Activated CD4-positive, alpha-beta memory T cell treated with anti-CD3 and anti-CD28 coated beads, Interleukin-2, amount 10 ng/mL, durations not matched to agents 7 days and 5 days (primary cell): ENCODE measurements around the gene GCNT2. TPM values are rescaled to one million over a fixed set of nuclear protein-coding genes. Genes with fewer than 3 reads are reported as not detected.
"Not testable (repeated sequence)": the region's sequence is repeated elsewhere in the genome, so short reads cannot be mapped to it uniquely, and the experiment has no call there.

Experiments
- CTCF ChIA-PET: fragments of 350-600 bp; sonication (Branson Sonifier 250); formaldehyde crosslinking; loops from one replicate; lab custom pipeline; 2021; ENCODE audit warnings: antibody characterized with exemption, inconsistent platforms; lab: Charles Lee
- POLR2A ChIA-PET: fragments of 350-600 bp; sonication (Branson Sonifier 250); formaldehyde crosslinking; loops from one replicate; lab custom pipeline; 2021; ENCODE audit warnings: antibody characterized with exemption; lab: Charles Lee
- DNase-seq: peaks from one replicate; pipeline ENCODE4 v3.0.0-alpha.2; 2020
- H3K27ac Mint-ChIP-seq: one replicate; pipeline ENCODE4 v1.8.0; 2021; ENCODE audit warnings: mild to moderate bottlenecking, mixed read lengths
- H3K27me3 Mint-ChIP-seq: one replicate; pipeline ENCODE4 v1.8.0; 2021; ENCODE audit warnings: mixed read lengths
- H3K36me3 Mint-ChIP-seq: one replicate; pipeline ENCODE4 v1.8.0; 2021; ENCODE audit warnings: low read depth, mixed read lengths
- H3K4me1 Mint-ChIP-seq: one replicate; pipeline ENCODE4 v1.8.0; 2021; ENCODE audit warnings: mixed read lengths
- H3K4me3 Mint-ChIP-seq: one replicate; pipeline ENCODE4 v1.8.0; 2021; ENCODE audit warnings: mild to moderate bottlenecking, mixed read lengths
- H3K9me3 Mint-ChIP-seq: one replicate; pipeline ENCODE4 v1.8.0; 2021; ENCODE audit warnings: mixed read lengths
- total RNA-seq, 2 experiments: library from RNA; stranded (reverse); gene quantifications; one replicate each; pipeline ENCODE4 v1.2.3, GENCODE V29; 2021

Gene GCNT2
- total RNA-seq, 2 experiments from 2014 or later, result 3.0 to 3.1 TPM

DNA sequence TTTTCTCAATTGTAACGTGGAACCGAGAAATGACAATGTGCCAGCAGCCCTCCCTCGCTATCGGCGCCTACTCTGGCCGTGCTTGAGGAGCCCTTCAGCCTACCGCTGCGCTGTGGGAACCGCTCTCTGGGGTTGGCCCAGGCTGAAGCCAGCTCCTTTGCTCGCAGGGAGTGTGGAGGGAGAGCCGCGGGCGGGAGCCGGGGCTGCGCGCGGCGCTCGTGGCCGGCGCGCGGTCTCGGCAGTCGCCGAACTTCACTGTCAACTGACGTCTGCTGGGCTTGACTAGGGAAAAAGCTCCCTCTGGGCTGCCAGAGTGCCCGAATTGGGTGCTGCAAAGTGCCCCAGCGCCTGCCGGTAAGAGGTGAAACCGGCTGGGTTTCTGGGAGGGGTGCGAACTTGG, 29.7 kb upstream of the GCNT2 start:
- H3K4me1 Mint-ChIP-seq, result no peaks in the 10 kb centered on the region
- H3K27ac Mint-ChIP-seq, result no peak overlapping the region
- no peaks in the 10 kb centered on the region for H3K9me3 Mint-ChIP-seq
- DNase-seq, result no peak
- H3K4me3 Mint-ChIP-seq, result no peak overlapping the region
- no peaks in the 10 kb centered on the region for H3K36me3 Mint-ChIP-seq
- POLR2A ChIA-PET, result no interaction called here
- peaks cover 12% of the 10 kb centered on the region for H3K27me3 Mint-ChIP-seq
- CTCF ChIA-PET, result interaction anchor here (1.0 to 1.5 kb wide), 2 partner anchors 11 to 13 kb away, joined by 5 read pairs; no protein-coding TSS in a partner anchor

- POLR2A ChIA-PET, result not testable (repeated sequence)
These were observed 29.2 kb upstream of the GCNT2 start for GRCh38 chr6:10491905-10492304.

GRCh38 chr6:10495029-10495428, 26.1 kb upstream of the GCNT2 start:
- Mint-ChIP-seq H3K27ac (no peak overlapping the region), H3K4me3 (no peak overlapping the region), H3K4me1 (no peaks in the 10 kb centered on the region), H3K27me3 (peaks cover 19% of the 10 kb centered on the region), H3K36me3 (no peaks in the 10 kb centered on the region), H3K9me3 (no peaks in the 10 kb centered on the region)
- POLR2A ChIA-PET, result no interaction called here
- CTCF ChIA-PET, result no interaction called here
- no peak for DNase-seq

More at GRCh38 chr6:10491905-10492304, 29.2 kb upstream of the GCNT2 start:
- H3K27ac Mint-ChIP-seq, H3K9me3 Mint-ChIP-seq, DNase-seq, H3K4me3 Mint-ChIP-seq, H3K4me1 Mint-ChIP-seq, H3K36me3 Mint-ChIP-seq: not testable (repeated sequence)
- peaks cover 16% of the 10 kb centered on the region for H3K27me3 Mint-ChIP-seq
- CTCF ChIA-PET, result interaction anchor here (0.9 to 1.5 kb wide), 3 partner anchors 10 to 13 kb away, joined by 3 to 5 read pairs (median 5); no protein-coding TSS in a partner anchor

GRCh38 chr6:10505529-10505928, 15.6 kb upstream of the GCNT2 start:
- ChIA-PET POLR2A (no interaction called here), CTCF (no interaction called here)
- DNase-seq, result no peak
- H3K27ac Mint-ChIP-seq, result no peak overlapping the region
- no peaks in the 10 kb centered on the region for H3K36me3 Mint-ChIP-seq
- no peaks in the 10 kb centered on the region for H3K9me3 Mint-ChIP-seq
- peaks cover 10% of the 10 kb centered on the region for H3K27me3 Mint-ChIP-seq
- peaks cover under 1% of the 10 kb centered on the region for H3K4me1 Mint-ChIP-seq
- H3K4me3 Mint-ChIP-seq, result no peak overlapping the region

DNA sequence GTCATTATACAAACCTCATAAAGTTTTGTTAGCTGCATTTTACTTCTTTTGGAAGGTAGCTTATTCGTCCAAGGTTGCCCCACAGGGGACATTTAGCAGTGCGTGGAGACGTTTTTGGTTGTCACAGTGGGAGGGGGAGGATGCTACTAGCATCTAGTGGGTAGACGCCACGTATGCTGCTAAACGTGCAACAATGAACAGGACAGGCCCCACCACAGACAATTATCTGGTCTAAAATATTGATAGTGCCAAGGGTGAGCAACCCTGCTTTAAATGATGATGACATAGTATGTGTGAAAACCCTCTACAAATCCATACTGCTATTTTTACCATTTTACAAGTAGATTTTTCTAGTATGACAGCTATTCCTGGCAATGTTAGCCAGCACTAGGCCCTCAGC, 13.9 kb upstream of the GCNT2 start:
- ChIA-PET POLR2A (no interaction called here), CTCF (no interaction called here)
- Mint-ChIP-seq H3K27ac (no peak overlapping the region), H3K4me1 (peaks cover 3% of the 10 kb centered on the region), H3K27me3 (peaks cover 5% of the 10 kb centered on the region), H3K9me3 (no peaks in the 10 kb centered on the region), H3K36me3 (no peaks in the 10 kb centered on the region), H3K4me3 (no peak overlapping the region)
- no peak for DNase-seq

GRCh38 chr6:10507715-10508114, 13.4 kb upstream of the GCNT2 start:
- Mint-ChIP-seq H3K27me3 (peaks cover 5% of the 10 kb centered on the region), H3K27ac (no peak overlapping the region), H3K9me3 (no peaks in the 10 kb centered on the region), H3K4me3 (no peak overlapping the region), H3K36me3 (no peaks in the 10 kb centered on the region), H3K4me1 (peaks cover 3% of the 10 kb centered on the region)
- no peak for DNase-seq
- ChIA-PET CTCF (no interaction called here), POLR2A (no interaction called here)

- Mint-ChIP-seq H3K4me1 (peaks cover 3% of the 10 kb centered on the region), H3K27ac (no peak overlapping the region), H3K9me3 (no peaks in the 10 kb centered on the region), H3K27me3 (peaks cover 5% of the 10 kb centered on the region), H3K4me3 (no peak overlapping the region), H3K36me3 (no peaks in the 10 kb centered on the region)
- ChIA-PET CTCF (interaction anchor here (0.7 to 2.4 kb wide), 11 partner anchors 11 to 291 kb away, joined by 3 to 15 read pairs (median 3); partner anchors contain the start of genes C6orf52 and PAK1IP1), POLR2A (interaction anchor here (0.8 kb wide), 1 partner anchor 11 kb away, joined by 4 read pairs; no protein-coding TSS in a partner anchor)
- DNase-seq, result peak; percentile 36
These were observed 10.4 kb upstream of the GCNT2 start for GRCh38 chr6:10510592-10511367.

GRCh38 chr6:10511477-10511876, 9.7 kb upstream of the GCNT2 start:
- Mint-ChIP-seq H3K27me3 (peaks cover 5% of the 10 kb centered on the region), H3K27ac (no peak overlapping the region), H3K36me3 (no peaks in the 10 kb centered on the region), H3K4me3 (no peak overlapping the region), H3K9me3 (no peaks in the 10 kb centered on the region), H3K4me1 (peaks cover 3% of the 10 kb centered on the region)
- DNase-seq, result no peak
- CTCF ChIA-PET, result interaction anchor here (0.8 to 2.4 kb wide), 9 partner anchors 11 to 291 kb away, joined by 3 to 15 read pairs (median 3); partner anchors contain the start of genes C6orf52 and PAK1IP1
- POLR2A ChIA-PET, result no interaction called here

DNA sequence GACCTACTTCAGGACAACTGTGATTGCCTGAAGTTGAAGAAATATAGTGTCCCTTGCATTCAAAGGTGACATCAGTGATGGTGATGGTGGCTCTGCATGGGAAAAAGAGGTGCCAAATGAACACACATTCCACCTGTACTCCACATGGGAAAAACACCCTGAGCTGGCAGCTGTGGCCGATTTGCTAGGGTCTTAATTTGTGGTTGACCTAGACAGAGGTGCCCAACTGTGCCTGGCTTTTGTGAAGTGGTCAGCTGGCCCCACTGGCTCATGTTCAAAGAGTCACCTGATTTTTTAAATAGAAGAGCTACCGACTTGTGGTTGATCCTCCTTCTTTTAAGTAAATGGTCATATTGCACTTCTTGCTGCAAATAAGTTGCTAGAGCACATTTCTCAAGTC, 7.6 kb upstream of the GCNT2 start:
- DNase-seq, result no peak
- H3K4me3 Mint-ChIP-seq, result no peak overlapping the region
- CTCF ChIA-PET, result no interaction called here
- peaks cover 3% of the 10 kb centered on the region for H3K4me1 Mint-ChIP-seq
- peaks cover 2% of the 10 kb centered on the region for H3K27me3 Mint-ChIP-seq
- no peak overlapping the region for H3K27ac Mint-ChIP-seq
- POLR2A ChIA-PET, result no interaction called here
- H3K9me3 Mint-ChIP-seq, result no peaks in the 10 kb centered on the region
- H3K36me3 Mint-ChIP-seq, result no peaks in the 10 kb centered on the region

DNA sequence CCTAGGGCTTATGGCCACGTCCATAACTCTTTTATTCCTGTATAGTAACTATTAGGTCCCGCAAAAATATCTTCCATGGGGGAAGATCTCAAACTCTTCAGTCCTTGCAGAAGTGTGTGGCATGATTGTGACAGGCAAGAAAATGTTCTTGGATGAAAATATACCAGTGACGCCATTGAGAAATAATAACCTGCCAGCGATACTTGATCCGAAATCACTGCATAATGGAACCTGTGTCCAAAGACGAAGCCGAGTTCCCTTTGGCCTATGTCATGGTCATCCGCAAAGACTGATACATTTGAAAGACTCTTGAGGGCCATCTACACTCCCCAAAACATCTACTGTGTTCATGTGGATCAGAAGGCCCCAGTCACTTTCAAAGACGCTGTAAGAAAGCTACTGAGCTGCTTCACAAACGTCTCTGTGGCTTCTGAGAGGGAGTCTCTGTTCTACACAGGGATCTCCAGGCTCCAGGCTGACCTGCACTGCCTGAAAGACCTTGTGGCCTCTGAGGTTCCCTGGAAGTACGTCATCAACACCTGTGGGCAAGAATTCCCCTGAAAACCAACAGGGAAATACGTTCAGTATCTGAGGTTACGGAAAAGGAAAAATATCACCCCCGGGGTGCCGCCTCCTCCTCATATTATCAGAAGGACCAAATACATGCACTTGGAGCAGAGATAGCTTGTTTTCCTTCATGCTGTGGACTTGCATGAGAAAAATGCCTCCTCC, 6.9 kb upstream of the GCNT2 start:
- ChIA-PET CTCF (no interaction called here), POLR2A (no interaction called here)
- H3K4me3 Mint-ChIP-seq, result no peak overlapping the region
- peaks cover 2% of the 10 kb centered on the region for H3K27me3 Mint-ChIP-seq
- H3K4me1 Mint-ChIP-seq, result peaks cover 6% of the 10 kb centered on the region
- H3K36me3 Mint-ChIP-seq, result no peaks in the 10 kb centered on the region
- DNase-seq, result no peak
- no peak overlapping the region for H3K27ac Mint-ChIP-seq
- no peaks in the 10 kb centered on the region for H3K9me3 Mint-ChIP-seq

DNA sequence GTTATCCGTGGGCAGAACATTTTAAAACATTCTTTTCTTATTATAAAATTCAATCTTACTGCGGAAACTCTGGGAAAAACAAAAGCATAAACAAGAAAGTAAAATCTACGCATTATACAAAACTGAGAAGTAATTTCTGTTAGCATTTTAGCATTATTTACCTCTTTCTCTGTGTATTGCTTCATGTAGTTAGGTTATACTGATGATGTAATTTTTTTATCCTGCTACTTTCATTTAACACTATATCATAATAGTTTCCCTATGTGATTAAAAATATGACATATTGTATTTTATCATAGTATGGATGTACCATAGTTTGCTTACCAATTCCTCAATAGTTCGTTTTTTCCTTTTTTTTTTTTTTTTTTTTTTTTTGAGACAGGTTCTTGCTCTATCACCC, 4.2 kb upstream of the GCNT2 start:
- no peak overlapping the region for H3K27ac Mint-ChIP-seq
- H3K9me3 Mint-ChIP-seq, result no peaks in the 10 kb centered on the region
- H3K4me3 Mint-ChIP-seq, result no peak overlapping the region
- peaks cover 3% of the 10 kb centered on the region for H3K4me1 Mint-ChIP-seq
- no peaks in the 10 kb centered on the region for H3K36me3 Mint-ChIP-seq
- CTCF ChIA-PET, result no interaction called here
- no peaks in the 10 kb centered on the region for H3K27me3 Mint-ChIP-seq
- POLR2A ChIA-PET, result no interaction called here
- DNase-seq, result no peak

- DNase-seq, result no peak
- Mint-ChIP-seq H3K4me3 (no peak overlapping the region), H3K4me1 (peaks cover 3% of the 10 kb centered on the region), H3K27ac (no peak overlapping the region), H3K36me3 (no peaks in the 10 kb centered on the region), H3K27me3 (peaks cover 4% of the 10 kb centered on the region), H3K9me3 (no peaks in the 10 kb centered on the region)
- ChIA-PET POLR2A (no interaction called here), CTCF (no interaction called here)
These were observed 2.4 kb upstream of the GCNT2 start for GRCh38 chr6:10518557-10519407.

DNA sequence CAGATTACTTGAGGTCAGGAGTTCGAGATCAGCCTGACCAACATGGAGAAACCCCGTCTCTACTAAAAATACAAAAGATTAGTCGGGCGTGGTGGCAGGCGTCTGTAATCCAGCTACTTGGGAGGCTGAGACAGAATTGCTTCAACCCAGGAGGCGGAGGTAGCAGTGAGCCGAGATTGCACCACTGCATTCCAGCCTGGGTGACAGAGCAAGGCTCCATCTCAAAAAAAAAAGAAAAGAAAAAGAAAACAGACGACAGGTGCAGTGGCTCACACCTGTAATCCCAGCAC, 1.8 kb upstream of the GCNT2 start:
- CTCF ChIA-PET, H3K27ac Mint-ChIP-seq, POLR2A ChIA-PET, H3K4me3 Mint-ChIP-seq, H3K27me3 Mint-ChIP-seq, H3K4me1 Mint-ChIP-seq, H3K36me3 Mint-ChIP-seq, DNase-seq, H3K9me3 Mint-ChIP-seq: not testable (repeated sequence)
